Smooth muscle cell (in vitro differentiated cells): Measurements from ENCODE around the gene CENPE. TPM values are rescaled to one million over a fixed set of nuclear protein-coding genes. Genes with fewer than 3 reads are reported as not detected.

Experiments used
- DNase-seq: peaks from one replicate; lab custom pipeline; 2025; ENCODE audit not compliant: unreplicated experiment; lab: John Stamatoyannopoulos, UW
- H2AFZ ChIP-seq: fragments of 200-600 bp; sonication (generic); 2 replicates; pipeline ENCODE4 v1.6.0; 2016; ENCODE audit warnings: antibody characterized with exemption, low read depth, mild to moderate bottlenecking
- H3F3A ChIP-seq: fragments of 200-600 bp; sonication (generic); 2 replicates; pipeline ENCODE4 v1.6.0; 2017; ENCODE audit warnings: antibody characterized with exemption, low read depth
- H3K27ac ChIP-seq: fragments of 200-600 bp; sonication (generic); 2 replicates; pipeline ENCODE4 v1.5.1; 2016; ENCODE audit warnings: low read depth, mild to moderate bottlenecking
- H3K27me3 ChIP-seq: fragments of 200-600 bp; sonication (generic); 2 replicates; pipeline ENCODE4 v1.6.1; 2016; ENCODE audit warnings: low read depth, mild to moderate bottlenecking
- H3K36me3 ChIP-seq: fragments of 200-600 bp; sonication (generic); 2 replicates; pipeline ENCODE4 v1.5.1; 2016; ENCODE audit warnings: low read depth
- H3K4me1 ChIP-seq: fragments of 200-600 bp; sonication (generic); 2 replicates; pipeline ENCODE4 v1.5.1; 2016; ENCODE audit warnings: low read depth
- H3K4me2 ChIP-seq: fragments of 200-600 bp; sonication (generic); 2 replicates; pipeline ENCODE4 v1.6.0; 2016; ENCODE audit warnings: mild to moderate bottlenecking
- H3K4me3 ChIP-seq: fragments of 200-600 bp; sonication (generic); 2 replicates; pipeline ENCODE4 v1.5.1; 2016; ENCODE audit warnings: mild to moderate bottlenecking
- H3K79me2 ChIP-seq: fragments of 200-600 bp; sonication (generic); 2 replicates; pipeline ENCODE4 v1.6.0; 2016; ENCODE audit warnings: low read depth, mild to moderate bottlenecking
- H3K9ac ChIP-seq: fragments of 200-600 bp; sonication (generic); 2 replicates; pipeline ENCODE4 v1.6.0; 2016; ENCODE audit warnings: low read depth
- H3K9me3 ChIP-seq: fragments of 200-600 bp; sonication (generic); replicated peaks from 2 replicates; pipeline ENCODE4 v1.5.1; 2016; ENCODE audit warnings: low read depth
- H4K20me1 ChIP-seq: fragments of 200-600 bp; sonication (generic); 2 replicates; pipeline ENCODE4 v1.6.0; 2016; ENCODE audit warnings: low read depth
- CTCF ChIP-seq: fragments of 200-600 bp; sonication (generic); IDR thresholded peaks from 2 replicates; pipeline ENCODE4 v1.5.1; 2017; ENCODE audit warnings: borderline replicate concordance, mild to moderate bottlenecking, antibody characterized with exemption; ENCODE audit not compliant: insufficient read depth, poor library complexity, severe bottlenecking
- WGBS: methylation state at CpG from one replicate; pipeline ENCODE4 v1.1.7; 2016; ENCODE audit warnings: low lambda C conversion rate; 5-methylcytosine and 5-hydroxymethylcytosine counted together
- polyA plus RNA-seq: library from polyadenylated mRNA; unstranded; fragments of >200 nt; fragmentation: Nextera tagmentation; extraction: Ambion mirVana; gene quantifications from 2 replicates; pipeline ENCODE4 v1.2.1, GENCODE V29; 2016
- total RNA-seq: library from RNA; depleted of rRNA; stranded (reverse); fragments of >200 nt; gene quantifications from 2 replicates; pipeline ENCODE4 v1.2.3, GENCODE V29; 2014

CENPE gene
- total and polyA plus RNA-seq, 2 experiments from 2014 or later, result 2.4 to 5.6 TPM

- H3K9ac ChIP-seq, result no peak overlapping the region
- H2AFZ ChIP-seq, result no peak overlapping the region
- H3K27ac ChIP-seq, result no peak overlapping the region
Observed at GRCh38 chr4:103092245-103092644, 105.9 kb downstream of the CENPE start.

DNA sequence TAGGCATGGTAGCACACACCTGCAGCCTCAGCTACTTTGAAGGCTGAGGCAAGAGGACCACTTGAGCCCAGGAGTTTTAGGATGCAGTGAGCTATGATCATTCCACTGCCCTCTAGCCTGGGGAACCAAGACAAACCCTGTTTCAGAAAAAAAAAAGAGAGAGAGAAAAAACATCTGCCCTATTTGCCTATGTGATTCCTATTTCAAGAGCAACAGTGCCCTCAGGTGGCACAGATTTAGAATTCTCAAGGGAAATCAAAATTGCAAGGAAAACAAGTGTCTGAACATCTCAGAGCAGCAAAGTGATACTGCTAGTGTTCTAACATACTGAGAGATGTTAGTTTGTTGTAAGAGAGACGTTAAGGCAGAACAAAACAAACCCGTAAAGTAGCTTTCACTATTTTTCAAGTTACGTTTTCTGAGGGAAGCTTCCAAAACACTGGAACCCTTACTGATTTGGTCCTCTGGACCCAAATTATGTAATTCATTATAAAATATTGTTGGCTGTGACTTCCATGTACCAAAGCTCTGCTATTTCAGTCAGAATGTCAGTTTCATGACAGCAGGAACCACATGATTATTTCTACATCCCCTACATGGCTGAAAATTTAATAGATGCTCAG is 106.4 kb downstream of the CENPE start:
- Histone ChIP-seq H3K4me3 (no peak overlapping the region), H3K4me2 (no peak overlapping the region), H3K79me2 (no peaks in the 10 kb centered on the region), H4K20me1 (peaks cover 2% of the 10 kb centered on the region), H3K36me3 (peaks cover 24% of the 10 kb centered on the region), H3K9ac (no peak overlapping the region), H3K4me1 (no peaks in the 10 kb centered on the region), H3K9me3 (no peaks in the 10 kb centered on the region), H3K27ac (no peak overlapping the region), H3K27me3 (no peaks in the 10 kb centered on the region), H3F3A (no peaks in the 10 kb centered on the region), H2AFZ (no peak overlapping the region)
- DNase-seq, result no peak
- TF ChIP-seq CTCF, result peak; percentile 44
- WGBS, result 60% methylated on average over 3 of the region's 3 CpGs

More at GRCh38 chr4:103092245-103092644, 105.9 kb downstream of the CENPE start:
- H3K9me3 ChIP-seq, result no peaks in the 10 kb centered on the region
- no peaks in the 10 kb centered on the region for H3F3A ChIP-seq
- no peak for DNase-seq
- no peak for TF ChIP-seq CTCF
- no peaks in the 10 kb centered on the region for H3K27me3 ChIP-seq
- peaks cover 7% of the 10 kb centered on the region for H4K20me1 ChIP-seq
- no peak overlapping the region for H3K4me2 ChIP-seq
- H3K4me1 ChIP-seq, result no peaks in the 10 kb centered on the region
- H3K36me3 ChIP-seq, result peaks cover 18% of the 10 kb centered on the region
- no peak overlapping the region for H3K4me3 ChIP-seq
- peaks cover 3% of the 10 kb centered on the region for H3K79me2 ChIP-seq

- no peaks in the 10 kb centered on the region for H3F3A ChIP-seq
- 90% methylated on average over 2 of the region's 2 CpGs for WGBS
- no peak overlapping the region for H3K27ac ChIP-seq
- no peak for TF ChIP-seq CTCF
- no peak overlapping the region for H3K9ac ChIP-seq
- no peak for DNase-seq
- no peak overlapping the region for H3K4me2 ChIP-seq
- H3K79me2 ChIP-seq, result no peaks in the 10 kb centered on the region
- H2AFZ ChIP-seq, result no peak overlapping the region
- H3K9me3 ChIP-seq, result no peaks in the 10 kb centered on the region
- H3K4me1 ChIP-seq, result no peaks in the 10 kb centered on the region
- no peaks in the 10 kb centered on the region for H3K27me3 ChIP-seq
- H3K36me3 ChIP-seq, result peaks cover 34% of the 10 kb centered on the region
- no peak overlapping the region for H3K4me3 ChIP-seq
- no peaks in the 10 kb centered on the region for H4K20me1 ChIP-seq
Observed at GRCh38 chr4:103089481-103089880, 108.7 kb downstream of the CENPE start.

DNA sequence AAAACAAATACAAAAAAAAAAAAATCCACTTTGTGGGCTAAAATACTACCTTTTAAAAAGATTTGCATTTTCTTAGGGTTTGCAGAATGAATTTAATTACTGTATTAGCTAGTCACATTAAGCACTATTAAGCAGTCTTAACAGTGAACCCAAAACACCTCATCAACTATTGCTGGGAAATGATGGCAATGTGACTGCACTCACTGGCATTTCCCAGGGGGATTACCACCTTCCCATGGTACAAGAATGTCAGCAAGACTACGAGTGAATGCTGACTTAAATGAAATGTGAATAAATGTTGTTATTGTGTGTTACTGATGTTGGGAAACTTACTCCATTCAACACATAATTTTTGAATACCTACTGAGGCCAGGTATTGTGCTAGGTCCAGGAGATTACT is 111.6 kb downstream of the CENPE start:
- Histone ChIP-seq H3K36me3 (peaks cover 34% of the 10 kb centered on the region), H3K79me2 (no peaks in the 10 kb centered on the region), H3K9me3 (no peaks in the 10 kb centered on the region), H3K27ac (no peak overlapping the region), H3K9ac (no peak overlapping the region), H3K27me3 (no peaks in the 10 kb centered on the region), H3K4me3 (no peak overlapping the region), H3K4me2 (no peak overlapping the region), H3K4me1 (no peaks in the 10 kb centered on the region), H4K20me1 (no peaks in the 10 kb centered on the region), H3F3A (no peaks in the 10 kb centered on the region), H2AFZ (no peak overlapping the region)
- no peak for DNase-seq
- 80% methylated on average over 1 of the region's 1 CpG for WGBS
- no peak for TF ChIP-seq CTCF
